Left lung (tissue), 10 donors: ENCODE results near the gene HSPA12A. TPM values are rescaled to one million over a fixed set of nuclear protein-coding genes. Genes with fewer than 3 reads are reported as not detected.

Experiments used
- ATAC-seq: fragments of 200-7000 bp; cut with Tn5 transposase; one replicate; pipeline ENCODE4 v1.9.1; 2020; ENCODE audit warnings: moderate library complexity
- DNase-seq, 4 donors: peaks; one replicate each; pipeline ENCODE4 v3.0.0-alpha.2; 2013 to 2020
- H3K27ac ChIP-seq, 2 donors: fragments of 200-600 bp; sonication (generic) in 1 of 2; one replicate each; pipeline versions ENCODE4 v1.5.0 to v1.8.0; 2020 to 2021
- H3K27me3 ChIP-seq, 2 donors: fragments of 200-600 bp; sonication (generic) in 1 of 2; one replicate each; pipeline versions ENCODE4 v1.5.0 to v1.8.0; 2020 to 2021
- H3K36me3 ChIP-seq, 2 donors: fragments of 200-600 bp; sonication (generic) in 1 of 2; one replicate each; pipeline versions ENCODE4 v1.5.0 to v1.8.0; 2020 to 2021
- H3K4me1 ChIP-seq, 2 donors: fragments of 200-600 bp; one replicate each; pipeline ENCODE4 v1.8.0; 2021
- H3K4me3 ChIP-seq, 2 donors: fragments of 200-600 bp; sonication (generic) in 1 of 2; one replicate each; pipeline versions ENCODE4 v1.5.0 to v1.8.0; 2020 to 2021; ENCODE audit warnings: mild to moderate bottlenecking in 1 of 2
- H3K9me3 ChIP-seq, 2 donors: fragments of 200-600 bp; sonication (generic) in 1 of 2; one replicate each; pipeline versions ENCODE4 v1.5.0 to v1.8.0; 2020 to 2021
- intact Hi-C, 2 donors: fragments of 100-400 bp; cut with DNase I; formaldehyde crosslinking; loops; one replicate each; pipeline versions ENCODE4 v1.11.2 to v1.14.2; 2022
- polyA plus RNA-seq, 6 donors: library from polyadenylated mRNA; unstranded; fragments of 120-200 nt; gene quantifications; one replicate each; pipeline ENCODE4 v1.2.1, GENCODE V29; 2013; ENCODE audit not compliant: insufficient read length in 6 of 6
- total RNA-seq, 2 donors: library from RNA; stranded (reverse); fragmentation: NEBNext Ultra II Directional; extraction: Animal tissue kit (Norgen Biotek cat#: 25700); gene quantifications; one replicate each; pipeline ENCODE4 v1.2.1, GENCODE V29; 2021
- TF ChIP-seq, protein P1 (sequence below), 2 donors: fragments of 200-600 bp; sonication (generic) in 1 of 2; IDR thresholded peaks; one replicate each; pipeline versions ENCODE4 v1.5.0 to v1.8.0; 2021; ENCODE audit warnings: antibody characterized with exemption in 2 of 2
- donor health status: DM: no; HTN: yes; CAD: no.
- donor health status: DM: no; HTN: no; CAD: no.

Gene HSPA12A
- total and polyA plus RNA-seq, 8 donors = 9.1 to 13.5 (median 12.0) TPM

GRCh38 chr10:116691635-116692034 lies 50.7 kb downstream of the HSPA12A start:
- Histone ChIP-seq H3K4me3 (no peak overlapping the region), H3K36me3 (no peaks in the 10 kb centered on the region), H3K27me3 (peaks cover 0 to 5% of the 10 kb centered on the region in 2 donors), H3K27ac (peak overlapping the region in 1 of 2 donors; percentile 42), H3K4me1 (peaks cover 0 to 8% of the 10 kb centered on the region in 2 donors), H3K9me3 (no peaks in the 10 kb centered on the region)
- DNase-seq (peak in 2 of 4 donors; percentile 54 to 60), ATAC-seq (no peak)
- TF ChIP-seq, protein P1, sequence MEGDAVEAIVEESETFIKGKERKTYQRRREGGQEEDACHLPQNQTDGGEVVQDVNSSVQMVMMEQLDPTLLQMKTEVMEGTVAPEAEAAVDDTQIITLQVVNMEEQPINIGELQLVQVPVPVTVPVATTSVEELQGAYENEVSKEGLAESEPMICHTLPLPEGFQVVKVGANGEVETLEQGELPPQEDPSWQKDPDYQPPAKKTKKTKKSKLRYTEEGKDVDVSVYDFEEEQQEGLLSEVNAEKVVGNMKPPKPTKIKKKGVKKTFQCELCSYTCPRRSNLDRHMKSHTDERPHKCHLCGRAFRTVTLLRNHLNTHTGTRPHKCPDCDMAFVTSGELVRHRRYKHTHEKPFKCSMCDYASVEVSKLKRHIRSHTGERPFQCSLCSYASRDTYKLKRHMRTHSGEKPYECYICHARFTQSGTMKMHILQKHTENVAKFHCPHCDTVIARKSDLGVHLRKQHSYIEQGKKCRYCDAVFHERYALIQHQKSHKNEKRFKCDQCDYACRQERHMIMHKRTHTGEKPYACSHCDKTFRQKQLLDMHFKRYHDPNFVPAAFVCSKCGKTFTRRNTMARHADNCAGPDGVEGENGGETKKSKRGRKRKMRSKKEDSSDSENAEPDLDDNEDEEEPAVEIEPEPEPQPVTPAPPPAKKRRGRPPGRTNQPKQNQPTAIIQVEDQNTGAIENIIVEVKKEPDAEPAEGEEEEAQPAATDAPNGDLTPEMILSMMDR (IDR thresholded peaks at IDR 0.05) = no peak
- intact Hi-C loops = no loop called here

GRCh38 chr10:116690356-116691322 lies 51.7 kb downstream of the HSPA12A start:
- Histone ChIP-seq H3K9me3 (no peaks in the 10 kb centered on the region), H3K4me1 (peaks cover 0 to 8% of the 10 kb centered on the region in 2 donors), H3K36me3 (no peaks in the 10 kb centered on the region), H3K27ac (no peak overlapping the region), H3K4me3 (no peak overlapping the region), H3K27me3 (peaks cover 0 to 5% of the 10 kb centered on the region in 2 donors)
- intact Hi-C loops = no loop called here
- TF ChIP-seq, protein P1 (IDR thresholded peaks at IDR 0.05) = no peak
- DNase-seq = peak in 1 of 4 donors; percentile 43
- no peak for ATAC-seq

GRCh38 chr10:116689744-116690143 lies 52.6 kb downstream of the HSPA12A start:
- H3K9me3 ChIP-seq = no peaks in the 10 kb centered on the region
- ATAC-seq (no peak), DNase-seq (no peak)
- intact Hi-C loops = loop anchor here (10.0 kb wide), 2 partner anchors 95 to 485 kb away; no protein-coding TSS in a partner anchor
- H3K4me3 ChIP-seq = no peak overlapping the region
- no peak overlapping the region for H3K27ac ChIP-seq
- H3K36me3 ChIP-seq = no peaks in the 10 kb centered on the region
- peaks cover 0 to 8% of the 10 kb centered on the region in 2 donors for H3K4me1 ChIP-seq
- TF ChIP-seq, protein P1 (IDR thresholded peaks at IDR 0.05) = no peak
- H3K27me3 ChIP-seq = peaks cover 0 to 5% of the 10 kb centered on the region in 2 donors

GRCh38 chr10:116688741-116689495 lies 53.4 kb downstream of the HSPA12A start:
- TF ChIP-seq, protein P1 (IDR thresholded peaks at IDR 0.05) = no peak
- intact Hi-C loops = loop anchor here (10.0 kb wide), 2 partner anchors 96 to 486 kb away; no protein-coding TSS in a partner anchor
- H3K27ac ChIP-seq = no peak overlapping the region

More at GRCh38 chr10:116688741-116689495, 53.4 kb downstream of the HSPA12A start:
- Histone ChIP-seq H3K27me3 (peaks cover 0 to 5% of the 10 kb centered on the region in 2 donors), H3K9me3 (no peaks in the 10 kb centered on the region), H3K4me1 (peaks cover 0 to 8% of the 10 kb centered on the region in 2 donors), H3K36me3 (no peaks in the 10 kb centered on the region), H3K4me3 (no peak overlapping the region)
- ATAC-seq (no peak), DNase-seq (no peak)
